ENCODE measurements around the gene KLHL21.
"Not testable (repeated sequence)": the region's sequence is repeated elsewhere in the genome, so short reads cannot be mapped to it uniquely, and the experiment has no call there.

The KLHL21 gene

DNA sequence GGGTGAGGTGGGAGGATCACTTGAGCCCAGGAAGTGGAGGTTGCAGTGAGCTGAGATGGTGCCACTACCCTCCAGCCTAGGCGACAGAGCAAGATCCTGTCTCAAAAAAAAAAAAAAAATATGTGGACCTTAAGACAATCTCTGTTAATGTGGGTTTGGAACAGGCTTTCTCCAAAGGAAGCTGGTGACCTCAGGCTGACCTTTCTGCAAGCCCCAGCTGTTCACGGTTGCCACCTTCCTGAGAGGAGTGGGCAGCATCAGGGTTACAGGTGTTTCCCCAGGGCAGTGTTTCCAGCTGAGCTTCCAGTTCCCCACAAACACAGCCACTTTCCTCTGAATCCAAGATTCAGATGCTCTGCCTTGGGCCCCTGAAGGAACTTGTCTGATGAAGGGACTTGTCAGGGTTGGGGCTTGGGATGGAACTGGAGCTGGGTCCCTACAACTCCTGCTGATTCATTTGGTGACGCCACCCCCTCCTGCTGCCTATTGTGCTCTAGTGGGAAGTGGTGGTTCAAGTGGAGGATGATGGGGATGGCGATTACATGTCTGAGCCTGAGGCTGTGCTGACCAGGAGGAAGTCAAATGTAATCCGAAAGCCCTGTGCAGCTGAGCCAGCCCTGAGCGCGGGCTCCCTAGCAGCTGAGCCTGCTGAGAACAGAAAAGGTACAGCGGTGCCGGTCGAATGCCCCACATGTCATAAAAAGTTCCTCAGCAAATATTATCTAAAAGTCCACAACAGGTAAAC lies 20.9 kb downstream of the KLHL21 start:
- DNase-seq, result no peak

DNA sequence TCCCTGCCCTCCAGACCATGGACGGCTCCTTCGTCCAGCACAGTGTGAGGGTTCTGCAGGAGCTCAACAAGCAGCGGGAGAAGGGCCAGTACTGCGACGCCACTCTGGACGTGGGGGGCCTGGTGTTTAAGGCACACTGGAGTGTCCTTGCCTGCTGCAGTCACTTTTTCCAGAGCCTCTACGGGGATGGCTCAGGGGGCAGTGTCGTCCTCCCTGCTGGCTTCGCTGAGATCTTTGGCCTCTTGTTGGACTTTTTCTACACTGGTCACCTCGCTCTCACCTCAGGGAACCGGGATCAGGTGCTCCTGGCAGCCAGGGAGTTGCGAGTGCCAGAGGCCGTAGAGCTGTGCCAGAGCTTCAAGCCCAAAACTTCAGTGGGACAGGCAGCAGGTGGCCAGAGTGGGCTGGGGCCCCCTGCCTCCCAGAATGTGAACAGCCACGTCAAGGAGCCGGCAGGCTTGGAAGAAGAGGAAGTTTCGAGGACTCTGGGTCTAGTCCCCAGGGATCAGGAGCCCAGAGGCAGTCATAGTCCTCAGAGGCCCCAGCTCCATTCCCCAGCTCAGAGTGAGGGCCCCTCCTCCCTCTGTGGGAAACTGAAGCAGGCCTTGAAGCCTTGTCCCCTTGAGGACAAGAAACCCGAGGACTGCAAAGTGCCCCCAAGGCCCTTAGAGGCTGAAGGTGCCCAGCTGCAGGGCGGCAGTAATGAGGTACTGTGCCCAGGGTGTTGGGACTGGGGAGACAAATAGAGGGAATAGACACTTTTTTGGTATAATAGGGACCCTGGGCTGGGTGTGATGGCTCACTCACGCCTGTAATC lies 21.9 kb downstream of the KLHL21 start:
- no peak for DNase-seq

DNA sequence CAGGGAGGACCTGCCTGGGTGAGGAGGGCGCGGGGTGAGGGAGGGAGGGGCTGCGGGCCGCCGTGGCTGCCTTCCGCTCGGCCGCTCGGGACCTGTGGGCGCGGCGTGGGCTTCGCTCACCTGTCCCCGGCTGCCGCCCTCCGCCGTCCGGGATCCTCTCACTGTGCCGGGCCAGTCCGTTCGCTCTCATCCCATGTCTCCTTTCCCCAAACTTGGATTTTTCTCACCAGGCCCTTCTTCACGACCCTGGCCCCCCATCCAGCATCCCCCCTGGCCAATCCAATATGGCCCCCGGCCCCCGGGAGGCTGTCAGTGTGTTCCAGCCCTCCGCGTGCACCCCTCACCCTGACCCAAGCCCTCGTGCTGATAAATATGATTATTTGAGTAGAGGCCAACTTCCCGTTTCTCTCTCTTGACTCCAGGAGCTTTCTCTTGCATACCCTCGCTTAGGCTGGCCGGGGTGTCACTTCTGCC lies 22.5 kb downstream of the KLHL21 start:
- no peak for DNase-seq

DNA sequence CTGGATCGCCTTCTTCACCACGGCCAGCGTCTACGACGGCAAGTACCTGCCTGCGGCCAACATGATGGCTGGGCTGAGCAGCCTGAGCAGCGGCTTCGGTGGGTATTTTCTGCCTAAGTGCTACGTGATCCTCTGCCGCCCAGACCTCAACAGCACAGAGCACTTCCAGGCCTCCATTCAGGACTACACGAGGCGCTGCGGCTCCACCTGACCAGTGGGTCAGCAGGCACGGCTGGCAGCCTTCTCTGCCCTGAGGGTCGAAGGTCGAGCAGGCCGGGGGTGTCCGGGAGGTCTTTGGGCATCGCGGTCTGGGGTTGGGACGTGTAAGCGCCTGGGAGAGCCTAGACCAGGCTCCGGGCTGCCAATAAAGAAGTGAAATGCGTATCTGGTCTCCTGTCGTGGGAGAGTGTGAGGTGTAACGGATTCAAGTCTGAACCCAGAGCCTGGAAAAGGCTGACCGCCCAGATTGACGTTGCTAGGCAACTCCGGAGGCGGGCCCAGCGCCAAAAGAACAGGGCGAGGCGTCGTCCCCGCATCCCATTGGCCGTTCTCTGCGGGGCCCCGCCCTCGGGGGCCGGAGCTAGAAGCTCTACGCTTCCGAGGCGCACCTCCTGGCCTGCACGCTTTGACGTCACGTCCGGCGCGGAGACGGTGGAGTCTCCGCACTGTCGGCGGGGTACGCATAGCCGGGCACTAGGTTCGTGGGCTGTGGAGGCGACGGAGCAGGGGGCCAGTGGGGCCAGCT lies 23.1 kb downstream of the KLHL21 start, which contains the start of gene ZBTB48:
Gene ZBTB48, plus strand, starts transcription at position 621 of the 745 bp plus-strand sequence. CDS start 616 bp downstream, outside the sequence.
- DNase-seq, result peak; percentile 93

DNA sequence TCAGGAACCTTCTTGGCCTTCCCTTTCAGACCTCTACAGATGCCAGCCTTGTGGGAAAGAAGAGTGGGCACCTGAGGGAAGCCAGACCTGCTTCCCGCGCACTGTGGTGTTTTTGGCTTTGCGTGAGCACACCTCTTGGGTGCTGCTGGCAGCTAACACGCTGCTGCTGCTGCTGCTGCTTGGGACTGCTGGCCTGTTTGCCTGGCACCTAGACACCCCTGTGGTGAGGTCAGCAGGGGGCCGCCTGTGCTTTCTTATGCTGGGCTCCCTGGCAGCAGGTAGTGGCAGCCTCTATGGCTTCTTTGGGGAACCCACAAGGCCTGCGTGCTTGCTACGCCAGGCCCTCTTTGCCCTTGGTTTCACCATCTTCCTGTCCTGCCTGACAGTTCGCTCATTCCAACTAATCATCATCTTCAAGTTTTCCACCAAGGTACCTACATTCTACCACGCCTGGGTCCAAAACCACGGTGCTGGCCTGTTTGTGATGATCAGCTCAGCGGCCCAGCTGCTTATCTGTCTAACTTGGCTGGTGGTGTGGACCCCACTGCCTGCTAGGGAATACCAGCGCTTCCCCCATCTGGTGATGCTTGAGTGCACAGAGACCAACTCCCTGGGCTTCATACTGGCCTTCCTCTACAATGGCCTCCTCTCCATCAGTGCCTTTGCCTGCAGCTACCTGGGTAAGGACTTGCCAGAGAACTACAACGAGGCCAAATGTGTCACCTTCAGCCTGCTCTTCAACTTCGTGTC lies 23.9 kb downstream of the KLHL21 start:
- peak; percentile 6 for DNase-seq

DNA sequence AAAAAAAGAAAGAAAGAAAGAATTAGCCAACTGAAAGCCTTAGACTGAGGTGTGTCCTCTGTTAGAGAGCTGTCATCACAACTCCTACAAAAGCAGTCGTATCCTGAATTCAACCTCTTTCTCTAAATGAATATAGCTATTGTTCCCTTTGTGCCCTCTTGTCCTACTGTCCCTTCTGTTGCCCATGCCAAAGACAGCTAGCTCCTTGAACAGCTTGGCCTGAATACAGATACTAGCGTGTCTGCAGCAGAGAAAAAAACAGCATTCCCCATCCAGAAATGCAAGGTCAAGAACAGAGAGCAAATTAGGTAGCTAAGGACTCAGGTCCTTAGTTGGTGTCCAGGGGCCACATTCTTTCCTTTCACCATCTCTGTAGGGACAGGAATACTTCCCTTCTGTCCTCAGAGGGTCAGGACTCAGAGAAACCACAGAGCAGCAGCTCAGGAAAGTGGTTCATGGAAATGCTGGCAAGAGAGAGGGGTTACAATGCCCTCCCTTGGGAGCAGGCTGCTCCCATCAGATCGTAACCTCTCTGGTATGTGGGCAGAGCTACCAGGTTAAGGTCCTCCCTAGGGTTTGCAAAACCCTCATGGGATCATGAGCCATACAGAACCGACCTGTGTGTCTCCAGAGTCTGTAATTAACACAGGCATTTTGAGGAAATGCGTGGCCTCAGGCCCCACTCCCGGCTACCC lies 24.7 kb downstream of the KLHL21 start:
- DNase-seq, result no peak

DNA sequence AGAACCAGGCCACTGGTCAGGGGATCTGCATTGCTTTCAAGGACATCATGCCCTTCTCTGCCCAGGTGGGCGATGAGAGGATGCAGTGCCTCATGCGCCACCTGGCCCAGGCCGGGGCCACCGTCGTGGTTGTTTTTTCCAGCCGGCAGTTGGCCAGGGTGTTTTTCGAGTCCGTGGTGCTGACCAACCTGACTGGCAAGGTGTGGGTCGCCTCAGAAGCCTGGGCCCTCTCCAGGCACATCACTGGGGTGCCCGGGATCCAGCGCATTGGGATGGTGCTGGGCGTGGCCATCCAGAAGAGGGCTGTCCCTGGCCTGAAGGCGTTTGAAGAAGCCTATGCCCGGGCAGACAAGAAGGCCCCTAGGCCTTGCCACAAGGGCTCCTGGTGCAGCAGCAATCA lies 27.9 kb downstream of the KLHL21 start:
- DNase-seq, result no peak

DNA sequence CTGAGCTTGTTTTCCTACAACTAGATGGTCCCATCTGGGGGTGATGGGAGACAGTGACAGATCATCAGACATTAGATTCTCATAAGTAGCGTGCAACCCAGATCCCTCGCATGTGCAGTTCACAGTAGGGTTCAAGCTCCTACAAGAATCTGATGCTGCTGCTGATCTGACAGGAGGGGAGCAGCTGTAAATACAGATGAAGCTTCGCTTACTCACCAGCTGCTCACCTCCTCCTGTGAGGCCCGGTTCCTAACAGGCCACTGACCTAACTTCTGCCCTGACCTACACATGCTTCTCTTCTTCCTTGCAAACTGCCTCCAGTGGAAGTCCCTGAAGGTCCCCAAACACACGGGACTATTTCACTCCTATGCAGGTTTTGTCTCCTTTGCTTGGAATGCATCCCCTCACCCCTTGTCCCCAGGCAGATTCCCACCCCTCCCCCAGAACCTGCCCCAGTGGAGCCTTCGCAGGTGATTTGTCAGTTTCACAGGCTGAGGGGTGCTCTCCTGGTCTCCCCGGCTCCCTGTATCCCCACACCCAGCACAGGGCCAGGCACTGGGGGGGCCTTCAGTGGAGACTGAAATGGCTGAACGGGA lies 28.5 kb downstream of the KLHL21 start:
- peak; percentile 6 for DNase-seq

DNA sequence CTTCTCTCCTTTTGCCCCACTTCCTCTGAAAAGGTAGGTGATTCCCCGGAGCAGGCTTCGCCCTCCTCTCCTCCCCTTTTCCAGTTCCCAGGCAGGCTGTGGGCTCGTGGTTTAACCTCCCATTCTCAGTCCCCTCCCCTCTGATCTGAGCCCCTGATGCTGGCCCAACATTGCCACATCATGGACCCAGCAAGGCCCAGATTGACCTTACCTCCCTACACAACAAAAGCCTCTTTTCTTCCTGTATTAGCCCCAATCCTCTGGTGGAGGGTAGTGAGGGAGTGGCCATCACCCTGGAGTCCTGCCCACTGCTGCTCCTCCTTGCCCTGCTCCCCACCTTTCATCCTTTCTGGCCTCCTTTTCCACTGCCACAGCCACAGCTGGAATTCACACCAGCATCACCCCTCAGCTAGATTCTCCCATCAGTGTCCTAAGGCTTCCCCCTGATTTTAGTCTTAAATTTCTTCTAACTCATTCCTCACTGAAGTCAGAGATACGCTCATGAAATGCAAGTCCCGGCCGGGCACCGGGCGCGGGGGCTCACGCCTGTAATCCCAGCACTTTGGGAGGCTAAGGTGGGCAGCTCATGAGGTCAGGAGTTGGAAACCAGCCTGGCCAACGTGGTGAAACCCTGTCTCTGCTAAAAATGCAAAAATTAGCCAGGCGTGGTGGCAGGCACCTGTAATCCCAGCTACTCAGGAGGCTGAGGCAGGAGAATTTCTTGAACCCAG lies 29.9 kb downstream of the KLHL21 start:
- no peak for DNase-seq

DNA sequence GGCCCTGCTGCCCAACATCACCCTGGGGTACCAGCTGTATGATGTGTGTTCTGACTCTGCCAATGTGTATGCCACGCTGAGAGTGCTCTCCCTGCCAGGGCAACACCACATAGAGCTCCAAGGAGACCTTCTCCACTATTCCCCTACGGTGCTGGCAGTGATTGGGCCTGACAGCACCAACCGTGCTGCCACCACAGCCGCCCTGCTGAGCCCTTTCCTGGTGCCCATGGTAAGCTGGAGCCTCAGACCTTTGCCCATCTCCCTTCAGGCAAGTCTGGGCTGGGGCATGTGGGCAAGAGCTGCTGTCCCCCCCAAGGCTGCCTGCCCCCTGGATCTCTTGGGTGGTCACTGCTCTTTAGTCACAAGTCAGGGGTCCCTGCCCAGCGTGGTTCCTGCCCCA lies 31.7 kb downstream of the KLHL21 start:
- DNase-seq, result no peak

DNA sequence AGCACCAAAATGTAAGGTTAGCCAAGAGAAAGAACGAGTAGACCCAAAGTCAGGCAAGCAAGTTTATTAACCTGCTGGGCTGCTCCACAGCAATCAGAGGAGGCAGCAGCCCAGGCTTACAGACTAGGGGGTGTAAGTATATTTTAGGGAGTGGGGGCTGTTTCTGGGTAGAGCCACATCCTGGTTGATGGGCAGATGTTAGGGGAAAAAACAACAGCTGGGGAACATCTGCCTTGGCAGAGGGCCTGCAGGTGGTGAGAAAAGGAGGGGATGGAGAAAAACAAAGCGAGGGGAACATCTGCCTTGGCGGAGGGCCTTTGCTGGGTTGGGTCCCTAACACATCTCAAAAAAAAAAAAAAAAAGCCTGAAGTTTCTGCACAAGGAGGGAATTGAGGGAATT lies 32.6 kb downstream of the KLHL21 start:
- DNase-seq, result no peak

DNA sequence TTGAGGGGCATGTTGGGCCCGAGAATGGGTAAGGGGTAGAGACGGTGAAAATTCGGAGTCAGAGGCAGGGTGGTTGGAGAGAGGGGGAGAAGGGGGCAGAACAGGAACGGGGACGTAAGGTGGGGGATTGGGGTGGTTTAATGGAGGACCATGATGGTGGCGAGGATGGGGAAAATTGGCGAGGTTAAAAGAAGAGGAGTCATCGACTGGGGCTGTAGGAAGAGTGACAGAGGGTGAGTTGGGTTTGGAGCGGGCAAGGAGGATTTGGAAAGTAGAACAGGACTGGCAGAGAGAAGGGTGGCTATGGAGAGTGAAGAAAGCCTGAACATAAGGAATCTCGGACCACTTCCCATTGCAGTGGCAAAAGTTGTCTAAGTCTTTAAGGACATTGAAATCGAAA lies 33.6 kb downstream of the KLHL21 start:
- DNase-seq, result no peak

DNA sequence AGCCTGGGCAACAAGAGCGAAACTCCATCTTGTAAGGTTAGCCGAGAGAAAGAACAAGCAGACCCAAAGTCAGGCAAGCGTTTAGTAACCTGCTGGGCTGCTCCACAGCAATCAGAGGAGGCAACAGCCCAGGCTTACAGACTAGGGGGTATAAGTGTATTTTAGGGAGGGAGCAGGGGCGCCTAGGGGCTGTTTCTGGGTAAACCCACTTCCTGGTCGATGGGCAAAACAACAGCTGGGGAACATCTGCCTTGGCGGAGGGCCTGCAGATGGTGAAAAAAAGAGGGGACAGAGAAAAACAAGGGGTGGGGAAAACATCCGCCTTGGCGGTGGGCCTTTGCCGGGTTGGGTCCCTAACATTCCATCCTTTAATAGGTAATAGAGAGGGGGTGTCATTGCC lies 42.4 kb downstream of the KLHL21 start:
- DNase-seq, result no peak

DNA sequence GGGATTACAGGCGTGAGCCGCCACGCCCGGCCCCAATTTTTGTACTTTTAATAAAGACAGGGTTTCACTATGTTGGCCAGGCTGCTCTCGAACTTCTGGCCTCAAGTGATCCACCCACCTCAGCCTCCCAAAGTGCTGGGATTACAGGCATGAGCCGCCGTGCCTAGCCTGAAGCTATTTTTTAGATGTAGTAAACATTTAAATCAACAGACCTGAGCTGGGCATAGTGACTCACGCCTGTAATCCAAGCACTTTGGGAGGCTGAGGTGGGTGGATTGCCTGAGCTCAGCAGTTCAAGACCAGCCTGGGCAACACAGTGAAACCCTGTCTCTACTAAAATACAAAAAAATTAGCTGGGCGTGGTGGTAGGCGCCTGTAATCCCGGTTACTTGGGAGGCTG lies 43.5 kb downstream of the KLHL21 start:
- DNase-seq, result not testable (repeated sequence)

DNA sequence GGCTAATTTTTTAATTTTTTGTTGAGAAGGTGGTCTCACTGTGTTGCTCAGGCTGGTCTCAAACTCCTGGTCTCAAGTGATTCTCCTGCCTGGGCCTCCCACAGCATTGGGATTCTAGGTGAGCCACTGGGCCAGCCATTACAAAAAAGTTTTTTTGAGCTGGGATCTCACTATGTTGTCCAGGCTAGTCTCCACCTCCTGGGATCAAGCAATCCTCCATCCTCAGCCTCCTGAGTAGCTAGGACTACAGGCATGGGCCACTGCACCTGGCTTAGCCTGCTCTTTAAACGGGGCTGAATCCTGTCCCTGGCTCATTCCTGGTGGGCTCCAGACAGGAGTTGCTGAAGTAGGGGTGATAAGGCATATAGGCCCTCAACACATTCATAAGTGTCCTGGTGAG lies 45.1 kb downstream of the KLHL21 start:
- no peak for DNase-seq

DNA sequence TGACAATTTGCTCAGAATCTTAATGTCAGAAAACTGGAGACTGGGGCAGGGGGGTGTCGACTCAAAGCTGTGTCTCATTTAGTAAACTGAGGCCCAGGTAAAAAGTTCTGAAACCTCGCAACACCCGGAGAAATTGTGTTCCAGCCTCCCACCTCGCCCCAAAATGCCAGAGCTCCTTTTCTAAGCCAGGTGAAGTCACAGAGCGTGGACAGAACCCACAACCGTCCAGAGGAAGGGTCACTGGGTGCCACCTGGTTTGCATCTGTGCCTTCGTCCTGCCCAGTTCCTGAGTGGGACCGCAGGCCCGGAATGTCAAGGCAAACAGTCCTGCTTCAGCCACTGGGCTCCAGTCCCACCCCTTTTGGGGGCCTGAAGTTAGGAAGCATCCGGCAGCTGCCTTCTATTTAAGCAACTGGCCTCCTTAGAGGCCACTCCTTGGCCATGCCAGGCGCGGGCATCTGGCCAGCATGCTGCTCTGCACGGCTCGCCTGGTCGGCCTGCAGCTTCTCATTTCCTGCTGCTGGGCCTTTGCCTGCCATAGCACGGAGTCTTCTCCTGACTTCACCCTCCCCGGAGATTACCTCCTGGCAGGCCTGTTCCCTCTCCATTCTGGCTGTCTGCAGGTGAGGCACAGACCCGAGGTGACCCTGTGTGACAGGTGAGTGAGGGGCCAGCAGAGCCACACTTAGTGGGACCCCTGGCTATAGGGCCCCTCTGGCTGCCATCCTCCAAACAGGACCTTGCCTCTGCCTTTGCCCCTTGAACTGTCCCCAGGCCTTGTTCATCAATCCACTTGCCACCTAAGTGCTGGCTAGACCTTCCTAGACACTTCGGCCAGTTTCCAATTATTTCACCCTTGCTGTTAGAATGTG lies 47.5 kb downstream of the KLHL21 start, which contains the start of gene TAS1R1:
Gene TAS1R1, plus strand, starts transcription at position 401 of the 872 bp plus-strand sequence. Its CDS starts 67 bp downstream, at position 468.
- DNase-seq, result no peak

DNA sequence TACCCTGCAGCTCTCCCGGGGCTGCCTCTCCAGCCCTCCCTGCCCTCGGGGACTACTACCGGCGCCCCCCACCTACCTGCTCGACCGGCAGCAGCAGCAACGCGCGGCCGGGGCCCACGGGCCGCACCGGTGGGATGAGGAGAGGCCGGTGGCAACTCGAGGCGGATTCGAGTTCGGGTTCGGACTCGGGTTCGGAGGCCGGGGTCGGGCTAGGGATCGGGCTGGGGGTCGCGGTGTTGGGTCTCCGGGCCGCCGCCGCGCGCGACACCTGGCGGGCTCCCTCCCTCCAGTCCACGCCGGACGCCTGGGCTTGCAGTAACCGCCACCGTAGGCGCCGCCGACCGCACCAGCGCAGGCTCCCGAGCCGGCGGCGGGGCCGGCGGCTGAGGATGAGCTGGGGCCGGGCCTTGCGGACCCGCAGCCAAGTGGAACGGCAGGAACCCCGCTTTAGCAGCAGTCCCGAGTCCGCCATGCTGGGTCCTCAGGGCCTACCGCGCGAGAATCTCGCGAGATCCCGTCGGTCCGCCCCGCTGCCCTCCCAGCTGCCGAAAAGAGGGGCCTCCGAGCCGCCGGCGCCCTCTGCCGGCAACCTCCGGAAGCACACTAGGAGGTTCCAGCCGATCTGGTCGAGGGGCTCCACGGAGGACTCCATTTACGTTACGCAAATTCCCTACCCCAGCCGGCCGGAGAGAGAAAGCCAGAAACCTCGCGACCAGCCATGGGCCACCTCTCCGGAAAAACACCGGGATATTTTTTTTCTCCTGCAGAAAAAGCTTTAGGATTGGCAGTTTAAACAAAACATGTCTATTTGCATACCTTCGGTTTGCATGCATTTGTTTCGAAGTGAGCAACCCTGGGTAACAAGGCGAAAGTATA lies 48.4 kb downstream of the KLHL21 start, which contains the start of gene NOL9:
Gene NOL9, minus strand, starts transcription at position 483 of the 876 bp plus-strand sequence. Its CDS starts 11 bp downstream, at position 472.
- peak; percentile 83 for DNase-seq

DNA sequence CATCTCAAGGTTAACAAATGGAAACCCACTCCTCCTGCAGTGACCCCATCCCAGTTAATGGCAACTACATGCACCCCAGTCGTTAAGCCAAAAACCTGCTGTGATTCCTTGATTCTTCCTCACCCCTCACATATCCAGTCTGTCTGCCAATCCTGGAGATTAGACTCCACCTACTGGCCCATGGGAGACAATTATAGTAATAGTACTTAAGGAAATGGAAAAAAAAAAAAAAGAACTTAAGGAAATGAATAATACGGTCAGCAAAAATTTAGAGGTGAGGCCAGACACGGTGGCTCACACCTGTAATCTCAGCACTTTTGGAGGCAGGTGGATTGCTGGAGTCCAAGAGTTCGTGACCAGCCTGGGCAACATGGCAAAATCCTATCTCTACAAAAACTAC lies 55.4 kb downstream of the KLHL21 start:
- DNase-seq, result no peak

Data from NCI-H146 (cell line).